ENCODE data around the gene NUCKS1. TPM values are rescaled to one million over a fixed set of nuclear protein-coding genes. Genes with fewer than 3 reads are reported as not detected.

NUCKS1 gene
- total and polyA plus RNA-seq, 2 of the 13 experiments (the other 11 are each of a cell fraction or from before 2014, with no cell fraction given) = 35.5 to 117 TPM

DNA sequence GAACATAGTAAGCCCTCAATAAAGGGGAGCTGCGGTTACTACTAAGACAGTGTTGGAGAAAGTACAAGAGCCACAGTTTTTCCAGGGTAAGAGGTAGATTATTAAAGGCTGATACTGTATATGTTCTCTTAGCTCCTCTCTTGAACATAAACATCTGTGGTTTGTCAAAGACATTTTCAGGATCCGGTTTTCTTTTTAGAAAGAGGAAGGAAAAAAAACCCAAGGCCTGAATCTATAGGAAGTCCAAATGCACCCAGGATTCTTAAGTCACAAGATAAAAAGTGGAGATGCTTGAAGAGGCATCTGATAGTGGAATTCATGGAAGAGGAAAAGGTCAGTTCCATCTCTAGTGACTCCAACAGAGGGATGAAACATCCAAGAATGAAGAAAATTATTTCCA is 45.1 kb downstream of the NUCKS1 start:
- H3K27ac ChIP-seq (ENCODE audit: extremely low read length, insufficient read depth, low read length) = no peak overlapping the region
- ATAC-seq (no peak), DNase-seq (ENCODE audit: low spot score) (no peak), FAIRE-seq (no peak)
- no TSS peak for BruUV-seq (replicated peaks)
- no peaks in the 10 kb centered on the region for H3K79me2 ChIP-seq (ENCODE audit: insufficient read depth, low read length)
- no peak overlapping the region for H3K4me2 ChIP-seq (ENCODE audit: low read depth, low read length)
- H3K4me1 ChIP-seq (ENCODE audit: insufficient read depth, low read length) = peaks cover 81% of the 10 kb centered on the region
- CTCF ChIA-PET (ENCODE audit: low intra/inter-chr PET ratio, low total read pairs) = no interaction called here
- no peaks in the 10 kb centered on the region for H3K9me3 ChIP-seq (ENCODE audit: low read length)
- TF ChIP-seq ZFP90 (CRISPR knock-in tag; IDR thresholded peaks at IDR 0.05; ENCODE audit: borderline replicate concordance) = no peak
- TF ChIP-seq, protein P1, sequence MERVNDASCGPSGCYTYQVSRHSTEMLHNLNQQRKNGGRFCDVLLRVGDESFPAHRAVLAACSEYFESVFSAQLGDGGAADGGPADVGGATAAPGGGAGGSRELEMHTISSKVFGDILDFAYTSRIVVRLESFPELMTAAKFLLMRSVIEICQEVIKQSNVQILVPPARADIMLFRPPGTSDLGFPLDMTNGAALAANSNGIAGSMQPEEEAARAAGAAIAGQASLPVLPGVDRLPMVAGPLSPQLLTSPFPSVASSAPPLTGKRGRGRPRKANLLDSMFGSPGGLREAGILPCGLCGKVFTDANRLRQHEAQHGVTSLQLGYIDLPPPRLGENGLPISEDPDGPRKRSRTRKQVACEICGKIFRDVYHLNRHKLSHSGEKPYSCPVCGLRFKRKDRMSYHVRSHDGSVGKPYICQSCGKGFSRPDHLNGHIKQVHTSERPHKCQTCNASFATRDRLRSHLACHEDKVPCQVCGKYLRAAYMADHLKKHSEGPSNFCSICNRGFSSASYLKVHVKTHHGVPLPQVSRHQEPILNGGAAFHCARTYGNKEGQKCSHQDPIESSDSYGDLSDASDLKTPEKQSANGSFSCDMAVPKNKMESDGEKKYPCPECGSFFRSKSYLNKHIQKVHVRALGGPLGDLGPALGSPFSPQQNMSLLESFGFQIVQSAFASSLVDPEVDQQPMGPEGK (CRISPR knock-in tag; IDR thresholded peaks at IDR 0.05) = no peak
- TF ChIP-seq, protein P2, sequence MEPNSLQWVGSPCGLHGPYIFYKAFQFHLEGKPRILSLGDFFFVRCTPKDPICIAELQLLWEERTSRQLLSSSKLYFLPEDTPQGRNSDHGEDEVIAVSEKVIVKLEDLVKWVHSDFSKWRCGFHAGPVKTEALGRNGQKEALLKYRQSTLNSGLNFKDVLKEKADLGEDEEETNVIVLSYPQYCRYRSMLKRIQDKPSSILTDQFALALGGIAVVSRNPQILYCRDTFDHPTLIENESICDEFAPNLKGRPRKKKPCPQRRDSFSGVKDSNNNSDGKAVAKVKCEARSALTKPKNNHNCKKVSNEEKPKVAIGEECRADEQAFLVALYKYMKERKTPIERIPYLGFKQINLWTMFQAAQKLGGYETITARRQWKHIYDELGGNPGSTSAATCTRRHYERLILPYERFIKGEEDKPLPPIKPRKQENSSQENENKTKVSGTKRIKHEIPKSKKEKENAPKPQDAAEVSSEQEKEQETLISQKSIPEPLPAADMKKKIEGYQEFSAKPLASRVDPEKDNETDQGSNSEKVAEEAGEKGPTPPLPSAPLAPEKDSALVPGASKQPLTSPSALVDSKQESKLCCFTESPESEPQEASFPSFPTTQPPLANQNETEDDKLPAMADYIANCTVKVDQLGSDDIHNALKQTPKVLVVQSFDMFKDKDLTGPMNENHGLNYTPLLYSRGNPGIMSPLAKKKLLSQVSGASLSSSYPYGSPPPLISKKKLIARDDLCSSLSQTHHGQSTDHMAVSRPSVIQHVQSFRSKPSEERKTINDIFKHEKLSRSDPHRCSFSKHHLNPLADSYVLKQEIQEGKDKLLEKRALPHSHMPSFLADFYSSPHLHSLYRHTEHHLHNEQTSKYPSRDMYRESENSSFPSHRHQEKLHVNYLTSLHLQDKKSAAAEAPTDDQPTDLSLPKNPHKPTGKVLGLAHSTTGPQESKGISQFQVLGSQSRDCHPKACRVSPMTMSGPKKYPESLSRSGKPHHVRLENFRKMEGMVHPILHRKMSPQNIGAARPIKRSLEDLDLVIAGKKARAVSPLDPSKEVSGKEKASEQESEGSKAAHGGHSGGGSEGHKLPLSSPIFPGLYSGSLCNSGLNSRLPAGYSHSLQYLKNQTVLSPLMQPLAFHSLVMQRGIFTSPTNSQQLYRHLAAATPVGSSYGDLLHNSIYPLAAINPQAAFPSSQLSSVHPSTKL (CRISPR knock-in tag; IDR thresholded peaks at IDR 0.05) = no peak
- TF ChIP-seq ARNTL (CRISPR knock-in tag; IDR thresholded peaks at IDR 0.05) = no peak
- no peak for TF ChIP-seq MEIS2 (CRISPR knock-in tag; IDR thresholded peaks at IDR 0.05)
- TF ChIP-seq HNF4A (CRISPR knock-in tag; IDR thresholded peaks at IDR 0.05) = no peak
- no peak for TF ChIP-seq IKZF1 (IDR thresholded peaks at IDR 0.05)
- TF ChIP-seq ZNF709 (CRISPR knock-in tag; IDR thresholded peaks at IDR 0.05) = no peak
- no peak for TF ChIP-seq NFKBIZ (CRISPR knock-in tag; IDR thresholded peaks at IDR 0.05)
- H3K4me3 ChIP-seq (replicated peaks in 1 of 3; ENCODE audit: insufficient read depth in 1 of 3, low read depth in 2 of 3, low read length in 3 of 3) = no peak overlapping the region
- intact Hi-C loops (cut with micrococcal nuclease; ENCODE audit: unreplicated experiment) = no loop called here
- H3K27me3 ChIP-seq (ENCODE audit: control insufficient read depth in 1 of 2, insufficient read depth in 2 of 2, low read length in 2 of 2) = no peaks in the 10 kb centered on the region
- H2AFZ ChIP-seq (ENCODE audit: low read length) = no peak overlapping the region
- 96% methylated on average over 2 of the region's 2 CpGs for WGBS (ENCODE audit: low lambda C conversion rate)
- no peaks in the 10 kb centered on the region for H3K36me3 ChIP-seq (replicated peaks in 1 of 2; ENCODE audit: control insufficient read depth in 1 of 2, insufficient read depth in 2 of 2, low read length in 2 of 2)
- no peaks in the 10 kb centered on the region for H4K20me1 ChIP-seq (ENCODE audit: insufficient read depth, low read length)
- in situ Hi-C loops (cut with HindIII; ENCODE audit: extremely low pct_ligation_motif_present, low pct_unique_long_range_greater_than_20kb) = loop anchor here (5.0 kb wide), 1 partner anchor 38 kb away; no protein-coding TSS in a partner anchor
- POLR2A ChIA-PET = no interaction called here
- H3K9ac ChIP-seq (ENCODE audit: insufficient read depth, low read depth, low read length) = no peak overlapping the region

All from HepG2 (cell line).